HG02678 (cell line): ENCODE data around the gene GDI1.

Experiments used
- ATAC-seq: cut with Tn5 transposase; IDR thresholded peaks from one replicate; pipeline ENCODE4 v1.9.1; 2021; ENCODE audit warnings: mild to moderate bottlenecking, moderate library complexity; ENCODE audit not compliant: unreplicated experiment

Gene GDI1

GRCh38 chrX:154436374-154436982, 476 bp upstream of the GDI1 start:
- ATAC-seq = peak; percentile 39

GRCh38 chrX:154437971-154438893, 1.3 kb downstream of the GDI1 start:
- ATAC-seq = no peak

GRCh38 chrX:154439841-154440240, 2.9 kb downstream of the GDI1 start:
- ATAC-seq = no peak

- no peak for ATAC-seq
Measured at GRCh38 chrX:154440623-154441357, 3.8 kb downstream of the GDI1 start.

- no peak for ATAC-seq
Measured at GRCh38 chrX:154441564-154441963, 4.6 kb downstream of the GDI1 start.

GRCh38 chrX:154441984-154442707, 5.2 kb downstream of the GDI1 start:
- ATAC-seq = no peak

GRCh38 chrX:154443479-154443910, 6.5 kb downstream of the GDI1 start:
- no peak for ATAC-seq

GRCh38 chrX:154443992-154444754, 7.2 kb downstream of the GDI1 start, which contains the start of gene FAM50A:
TSS of gene FAM50A (plus strand) at chrX:154444141. CDS start at chrX:154444236, 95 bp downstream.
- ATAC-seq = peak; percentile 89

GRCh38 chrX:154444755-154445246, 7.8 kb downstream of the GDI1 start:
- ATAC-seq = no peak

- ATAC-seq = no peak
Measured at GRCh38 chrX:154445776-154446175, 8.8 kb downstream of the GDI1 start.

GRCh38 chrX:154446430-154446829, 9.5 kb downstream of the GDI1 start:
- ATAC-seq = no peak

- no peak for ATAC-seq
Measured at GRCh38 chrX:154448484-154448883, 11.5 kb downstream of the GDI1 start.

GRCh38 chrX:154449618-154450017, 12.7 kb downstream of the GDI1 start:
- ATAC-seq = no peak

GRCh38 chrX:154450312-154450711, 13.4 kb downstream of the GDI1 start:
- no peak for ATAC-seq

GRCh38 chrX:154452823-154453222, 15.9 kb downstream of the GDI1 start:
- no peak for ATAC-seq

GRCh38 chrX:154457491-154458115, 20.6 kb downstream of the GDI1 start:
- ATAC-seq = peak; percentile 73

- ATAC-seq = peak; percentile 66
Measured at GRCh38 chrX:154458116-154458953, 21.4 kb downstream of the GDI1 start, which contains the start of gene PLXNA3. TSS of gene PLXNA3 (plus strand) at chrX:154458281. CDS start at chrX:154460184, 1,903 bp downstream.
